Gastroesophageal sphincter (tissue), 3 donors: Measurements from ENCODE around the gene ROS1.

ENCODE experiments used
- EP300 ChIP-seq: sonication (generic); formaldehyde crosslinking; IDR thresholded peaks from one replicate; pipeline ENCODE4 v1.6.1; 2017; ENCODE audit warnings: antibody characterized with exemption, mild to moderate bottlenecking
- POLR2A ChIP-seq, 2 donors: fragments of 450-650 bp; IDR thresholded peaks; one replicate each; pipeline ENCODE4 v1.6.1; 2017; ENCODE audit warnings: antibody characterized with exemption in 2 of 2, mild to moderate bottlenecking in 2 of 2, moderate library complexity in 1 of 2
- TF ChIP-seq, protein P1 (sequence below), 4 experiments: fragments of 200-600 bp in 2 of 4; fragments of 450-650 bp in 2 of 4; sonication (generic) in 1 of 4; IDR thresholded peaks; one replicate each; pipeline ENCODE4 v1.5.1; 2017 to 2019; ENCODE audit warnings: antibody characterized with exemption in 4 of 4, mild to moderate bottlenecking in 2 of 4, moderate library complexity in 2 of 4

DNA sequence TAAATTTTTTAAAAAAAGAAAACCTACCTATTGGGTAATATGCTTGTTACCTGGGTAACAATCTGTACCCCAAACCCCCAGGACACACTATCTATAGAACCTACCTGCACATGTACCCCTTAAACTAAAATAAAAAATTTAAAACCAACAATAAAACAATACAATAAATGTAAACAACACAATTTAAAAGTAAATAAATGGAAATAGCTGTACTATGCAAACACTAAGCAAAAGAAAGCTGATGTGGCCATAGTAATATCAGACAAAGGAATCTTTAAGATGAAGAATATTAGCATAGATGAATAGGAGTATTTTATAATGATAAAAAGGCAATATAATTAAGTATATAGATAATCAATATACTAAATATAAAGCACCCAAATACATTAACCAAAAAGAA, 50.3 kb downstream of the ROS1 start:
- TF ChIP-seq, protein P1, sequence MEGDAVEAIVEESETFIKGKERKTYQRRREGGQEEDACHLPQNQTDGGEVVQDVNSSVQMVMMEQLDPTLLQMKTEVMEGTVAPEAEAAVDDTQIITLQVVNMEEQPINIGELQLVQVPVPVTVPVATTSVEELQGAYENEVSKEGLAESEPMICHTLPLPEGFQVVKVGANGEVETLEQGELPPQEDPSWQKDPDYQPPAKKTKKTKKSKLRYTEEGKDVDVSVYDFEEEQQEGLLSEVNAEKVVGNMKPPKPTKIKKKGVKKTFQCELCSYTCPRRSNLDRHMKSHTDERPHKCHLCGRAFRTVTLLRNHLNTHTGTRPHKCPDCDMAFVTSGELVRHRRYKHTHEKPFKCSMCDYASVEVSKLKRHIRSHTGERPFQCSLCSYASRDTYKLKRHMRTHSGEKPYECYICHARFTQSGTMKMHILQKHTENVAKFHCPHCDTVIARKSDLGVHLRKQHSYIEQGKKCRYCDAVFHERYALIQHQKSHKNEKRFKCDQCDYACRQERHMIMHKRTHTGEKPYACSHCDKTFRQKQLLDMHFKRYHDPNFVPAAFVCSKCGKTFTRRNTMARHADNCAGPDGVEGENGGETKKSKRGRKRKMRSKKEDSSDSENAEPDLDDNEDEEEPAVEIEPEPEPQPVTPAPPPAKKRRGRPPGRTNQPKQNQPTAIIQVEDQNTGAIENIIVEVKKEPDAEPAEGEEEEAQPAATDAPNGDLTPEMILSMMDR (IDR thresholded peaks at IDR 0.05), result no peak
- no peak for TF ChIP-seq EP300
- no peak for TF ChIP-seq POLR2A (IDR thresholded peaks at IDR 0.05)
